K562 (cell line): ENCODE results near the gene CSAD. TPM values are rescaled to one million over a fixed set of nuclear protein-coding genes. Genes with fewer than 3 reads are reported as not detected.

Experiments used
- ATF7 ChIP-seq: fragments of 450-650 bp; IDR thresholded peaks from 2 replicates; pipeline ENCODE4 v1.7.1; 2014; ENCODE audit warnings: mild to moderate bottlenecking, moderate library complexity
- ESRRA ChIP-seq: fragments of 450-650 bp; IDR thresholded peaks from 2 replicates; pipeline ENCODE4 v1.6.1; 2014; ENCODE audit warnings: low read depth, mild to moderate bottlenecking, moderate library complexity, borderline replicate concordance
- FOXP1 ChIP-seq: sonication (generic); formaldehyde crosslinking; IDR thresholded peaks from 2 replicates; pipeline ENCODE4 v1.8.0; 2022; ENCODE audit warnings: mild to moderate bottlenecking, missing genetic modification reagents
- KDM4B ChIP-seq, 2 experiments: fragments of 450-650 bp in 1 of 2; sonication (generic) in 1 of 2; IDR thresholded peaks; 2 replicates each; pipeline ENCODE4 v1.6.1; 2016 to 2017; ENCODE audit warnings: borderline replicate concordance in 2 of 2, antibody characterized with exemption in 1 of 2, low read depth in 1 of 2, mild to moderate bottlenecking in 1 of 2
- MECOM ChIP-seq: fragments of 250-450 bp; sonication (Bioruptor Pico); IDR thresholded peaks from 2 replicates; pipeline ENCODE4 v1.8.0; 2022; ENCODE audit warnings: inconsistent platforms
- NCOR1 ChIP-seq: fragments of 450-650 bp; IDR thresholded peaks from 2 replicates; pipeline ENCODE4 v1.6.1; 2016; ENCODE audit warnings: mild to moderate bottlenecking, moderate library complexity
- SP2 ChIP-seq: IDR thresholded peaks from 2 replicates; pipeline ENCODE4 v1.6.1; 2011; ENCODE audit warnings: mild to moderate bottlenecking, low read depth, low read length, moderate library complexity; ENCODE audit not compliant: poor library complexity, severe bottlenecking; ENCODE audit errors: extremely low read depth
- TBL1XR1 ChIP-seq, 2 experiments: IDR thresholded peaks; 2 replicates each; pipeline ENCODE4 v1.6.1; 2012; ENCODE audit warnings: improper control_type of control experiment in 2 of 2, low read length in 2 of 2, mild to moderate bottlenecking in 1 of 2
- U2AF1 ChIP-seq: fragments of 200-400 bp; formaldehyde crosslinking; optimal IDR thresholded peaks from 2 replicates; pipeline ENCODE3; 2017; ENCODE audit warnings: mild to moderate bottlenecking, low read depth, low read length, moderate library complexity
- ZNF444 ChIP-seq: fragments of 250-450 bp; sonication (Bioruptor Pico); IDR thresholded peaks from 2 replicates; pipeline ENCODE4 v1.4.0; 2020; ENCODE audit warnings: mild to moderate bottlenecking, moderate library complexity
- ZNF699 ChIP-seq: fragments of 250-450 bp; sonication (Bioruptor Pico); IDR thresholded peaks from 2 replicates; pipeline ENCODE4 v1.8.0; 2021; ENCODE audit warnings: mild to moderate bottlenecking, moderate library complexity; ENCODE audit not compliant: insufficient replicate concordance
- ZNF707 ChIP-seq: fragments of 250-450 bp; sonication (Bioruptor Pico); conservative IDR thresholded peaks from 2 replicates; pipeline ENCODE4 v1.8.0; 2022; ENCODE audit warnings: inconsistent platforms, mild to moderate bottlenecking, moderate library complexity
- polyA plus RNA-seq, 8 experiments: library from polyadenylated mRNA; depleted of rRNA in 4 of 8; stranded (reverse) in 5 of 8; unstranded in 3 of 8; fragments of >200 nt; fragmentation: Nextera tagmentation in 2 of 8; fragmentation: Illumina TruSeq in 1 of 8; extraction: Ambion mirVana in 2 of 8; extraction: Trizol in 1 of 8; gene quantifications; 2 replicates each; pipeline versions ENCODE4 v1.2.1 to v1.2.3, GENCODE V29; 2011 to 2014; ENCODE audit warnings: inconsistent platforms in 1 of 8, missing spikeins in 1 of 8
- total RNA-seq, 7 experiments: library from RNA; depleted of rRNA in 6 of 7; stranded (reverse); fragments of >200 nt in 6 of 7; fragmentation: Illumina TruSeq in 2 of 7; extraction: Trizol in 2 of 7; gene quantifications; 2 replicates each; pipeline versions ENCODE4 v1.2.1 to v1.2.3, GENCODE V29; 2011 to 2021; ENCODE audit warnings: low replicate concordance in 1 of 7
- TF ChIP-seq, protein P1 (sequence below), 2 experiments: fragments of 200-800 bp in 1 of 2; sonication (Bioruptor generic) in 1 of 2; sonication (generic) in 1 of 2; formaldehyde crosslinking in 1 of 2; IDR thresholded peaks in 1 of 2; conservative IDR thresholded peaks in 1 of 2; 2 replicates each; pipeline versions ENCODE4 v1.5.0 to v1.6.1; 2016 to 2020; ENCODE audit warnings: missing compliant biosample characterization in 1 of 2, missing genetic modification characterization in 1 of 2, missing genetic modification reagents in 1 of 2
- TF ChIP-seq, protein P2 (sequence below): fragments of 450-650 bp; IDR thresholded peaks from 2 replicates; pipeline ENCODE4 v1.6.1; 2016
- TF ChIP-seq, protein P3 (sequence below): fragments of 250-450 bp; sonication (Bioruptor Pico); IDR thresholded peaks from 2 replicates; pipeline ENCODE4 v1.5.1; 2021; ENCODE audit warnings: mild to moderate bottlenecking
- TF ChIP-seq, protein P4 (sequence below): sonication (generic); formaldehyde crosslinking; IDR thresholded peaks from 2 replicates; pipeline ENCODE4 v1.8.0; 2022; ENCODE audit warnings: mild to moderate bottlenecking, missing genetic modification reagents, borderline replicate concordance
- TF ChIP-seq, protein P5 (sequence below): fragments of 450-650 bp; IDR thresholded peaks from one replicate; pipeline ENCODE4 v1.6.1; 2018; ENCODE audit warnings: mild to moderate bottlenecking, moderate library complexity; ENCODE audit not compliant: partially characterized antibody

Gene CSAD
- total and polyA plus RNA-seq, 9 of the 15 experiments (the other 6 are each of a cell fraction or from before 2014, with no cell fraction given): 1.8 to 19.6 (median 8.1) TPM

DNA sequence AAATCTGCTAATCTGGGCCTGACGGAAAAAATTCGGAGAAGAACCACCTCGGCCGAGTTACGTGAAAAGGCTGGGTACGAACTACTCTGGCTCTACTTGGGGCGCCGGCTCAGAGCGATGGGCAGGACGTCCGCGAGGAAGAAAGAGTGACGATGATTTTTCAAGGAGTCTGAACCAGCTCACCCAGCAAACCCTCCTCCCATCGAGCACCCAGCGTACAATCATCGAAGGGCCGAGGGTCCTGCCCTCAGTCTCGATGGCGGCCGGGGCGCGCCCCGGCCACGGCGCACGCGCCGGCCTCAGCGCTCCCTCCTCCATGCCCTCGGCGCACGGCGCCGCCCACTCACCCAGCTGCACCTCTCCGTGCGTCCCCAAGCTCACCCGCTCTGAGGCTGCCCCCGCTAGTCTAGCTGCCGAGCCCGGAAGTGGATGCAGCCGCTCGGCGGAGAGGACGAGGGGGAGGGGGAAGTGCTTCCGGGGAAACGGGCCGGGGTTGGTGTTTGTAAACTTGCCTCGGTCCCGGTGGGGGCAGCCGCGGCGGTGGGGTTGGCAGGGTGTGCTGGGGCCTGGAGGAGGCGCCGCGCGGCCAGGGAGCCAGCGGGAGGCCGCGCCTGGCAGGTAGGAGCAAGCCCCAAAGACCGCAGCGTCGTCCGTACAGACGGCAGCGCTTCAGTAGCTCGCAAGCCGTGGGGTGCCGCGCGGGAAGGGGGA is at the start of gene CSAD, which contains the start of gene ZNF740 (continued):
- TF ChIP-seq, protein P1, sequence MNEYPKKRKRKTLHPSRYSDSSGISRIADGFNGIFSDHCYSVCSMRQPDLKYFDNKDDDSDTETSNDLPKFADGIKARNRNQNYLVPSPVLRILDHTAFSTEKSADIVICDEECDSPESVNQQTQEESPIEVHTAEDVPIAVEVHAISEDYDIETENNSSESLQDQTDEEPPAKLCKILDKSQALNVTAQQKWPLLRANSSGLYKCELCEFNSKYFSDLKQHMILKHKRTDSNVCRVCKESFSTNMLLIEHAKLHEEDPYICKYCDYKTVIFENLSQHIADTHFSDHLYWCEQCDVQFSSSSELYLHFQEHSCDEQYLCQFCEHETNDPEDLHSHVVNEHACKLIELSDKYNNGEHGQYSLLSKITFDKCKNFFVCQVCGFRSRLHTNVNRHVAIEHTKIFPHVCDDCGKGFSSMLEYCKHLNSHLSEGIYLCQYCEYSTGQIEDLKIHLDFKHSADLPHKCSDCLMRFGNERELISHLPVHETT (CRISPR knock-in tag; conservative IDR thresholded peaks at IDR 0.05 in 1 of 2, IDR thresholded peaks at IDR 0.05 in 1 of 2): peak in 1 of 2 experiments; percentile 98; a peak in 2 of 4 replicates
- TF ChIP-seq NCOR1: peak; percentile 60
- TF ChIP-seq, protein P2, sequence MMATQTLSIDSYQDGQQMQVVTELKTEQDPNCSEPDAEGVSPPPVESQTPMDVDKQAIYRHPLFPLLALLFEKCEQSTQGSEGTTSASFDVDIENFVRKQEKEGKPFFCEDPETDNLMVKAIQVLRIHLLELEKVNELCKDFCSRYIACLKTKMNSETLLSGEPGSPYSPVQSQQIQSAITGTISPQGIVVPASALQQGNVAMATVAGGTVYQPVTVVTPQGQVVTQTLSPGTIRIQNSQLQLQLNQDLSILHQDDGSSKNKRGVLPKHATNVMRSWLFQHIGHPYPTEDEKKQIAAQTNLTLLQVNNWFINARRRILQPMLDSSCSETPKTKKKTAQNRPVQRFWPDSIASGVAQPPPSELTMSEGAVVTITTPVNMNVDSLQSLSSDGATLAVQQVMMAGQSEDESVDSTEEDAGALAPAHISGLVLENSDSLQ: peak; percentile 51; the same call in 1 of the 2 replicates
- no peak for TF ChIP-seq ZNF699 (CRISPR knock-in tag)
- TF ChIP-seq, protein P3, sequence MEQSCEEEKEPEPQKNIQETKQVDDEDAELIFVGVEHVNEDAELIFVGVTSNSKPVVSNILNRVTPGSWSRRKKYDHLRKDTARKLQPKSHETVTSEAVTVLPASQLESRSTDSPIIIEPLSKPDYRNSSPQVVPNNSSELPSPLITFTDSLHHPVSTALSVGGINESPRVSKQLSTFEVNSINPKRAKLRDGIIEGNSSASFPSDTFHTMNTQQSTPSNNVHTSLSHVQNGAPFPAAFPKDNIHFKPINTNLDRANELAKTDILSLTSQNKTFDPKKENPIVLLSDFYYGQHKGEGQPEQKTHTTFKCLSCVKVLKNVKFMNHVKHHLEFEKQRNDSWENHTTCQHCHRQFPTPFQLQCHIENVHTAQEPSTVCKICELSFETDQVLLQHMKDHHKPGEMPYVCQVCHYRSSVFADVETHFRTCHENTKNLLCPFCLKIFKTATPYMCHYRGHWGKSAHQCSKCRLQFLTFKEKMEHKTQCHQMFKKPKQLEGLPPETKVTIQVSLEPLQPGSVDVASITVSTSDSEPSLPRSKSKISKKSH (CRISPR knock-in tag): no peak
- TF ChIP-seq MECOM (CRISPR knock-in tag): no peak
- peak; percentile 75 for TF ChIP-seq ATF7
- TF ChIP-seq TBL1XR1 (IDR thresholded peaks at IDR 0.05; ENCODE audit: low read length in 2 of 2): peak in 1 of 2 experiments; percentile 48; a peak in 3 of 4 replicates
- TF ChIP-seq KDM4B (IDR thresholded peaks at IDR 0.05; ENCODE audit: borderline replicate concordance in 2 of 2, low read depth in 1 of 2): peak in 1 of 2 experiments; percentile 99; a peak in 2 of 4 replicates
- no peak for TF ChIP-seq SP2
- TF ChIP-seq, protein P4, sequence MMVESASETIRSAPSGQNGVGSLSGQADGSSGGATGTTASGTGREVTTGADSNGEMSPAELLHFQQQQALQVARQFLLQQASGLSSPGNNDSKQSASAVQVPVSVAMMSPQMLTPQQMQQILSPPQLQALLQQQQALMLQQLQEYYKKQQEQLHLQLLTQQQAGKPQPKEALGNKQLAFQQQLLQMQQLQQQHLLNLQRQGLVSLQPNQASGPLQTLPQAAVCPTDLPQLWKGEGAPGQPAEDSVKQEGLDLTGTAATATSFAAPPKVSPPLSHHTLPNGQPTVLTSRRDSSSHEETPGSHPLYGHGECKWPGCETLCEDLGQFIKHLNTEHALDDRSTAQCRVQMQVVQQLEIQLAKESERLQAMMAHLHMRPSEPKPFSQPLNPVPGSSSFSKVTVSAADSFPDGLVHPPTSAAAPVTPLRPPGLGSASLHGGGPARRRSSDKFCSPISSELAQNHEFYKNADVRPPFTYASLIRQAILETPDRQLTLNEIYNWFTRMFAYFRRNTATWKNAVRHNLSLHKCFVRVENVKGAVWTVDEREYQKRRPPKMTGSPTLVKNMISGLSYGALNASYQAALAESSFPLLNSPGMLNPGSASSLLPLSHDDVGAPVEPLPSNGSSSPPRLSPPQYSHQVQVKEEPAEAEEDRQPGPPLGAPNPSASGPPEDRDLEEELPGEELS: no peak
- TF ChIP-seq FOXP1 (CRISPR knock-in tag): 0 out of 2 replicates have a peak, but pooled peaks have one; percentile 17
- TF ChIP-seq ZNF444 (CRISPR knock-in tag): peak; percentile 68
- TF ChIP-seq ZNF707 (CRISPR knock-in tag): no peak
- peak; percentile 64 for TF ChIP-seq U2AF1
- no peak; the same call in 1 of the 2 replicates for TF ChIP-seq ESRRA
- TF ChIP-seq, protein P5, sequence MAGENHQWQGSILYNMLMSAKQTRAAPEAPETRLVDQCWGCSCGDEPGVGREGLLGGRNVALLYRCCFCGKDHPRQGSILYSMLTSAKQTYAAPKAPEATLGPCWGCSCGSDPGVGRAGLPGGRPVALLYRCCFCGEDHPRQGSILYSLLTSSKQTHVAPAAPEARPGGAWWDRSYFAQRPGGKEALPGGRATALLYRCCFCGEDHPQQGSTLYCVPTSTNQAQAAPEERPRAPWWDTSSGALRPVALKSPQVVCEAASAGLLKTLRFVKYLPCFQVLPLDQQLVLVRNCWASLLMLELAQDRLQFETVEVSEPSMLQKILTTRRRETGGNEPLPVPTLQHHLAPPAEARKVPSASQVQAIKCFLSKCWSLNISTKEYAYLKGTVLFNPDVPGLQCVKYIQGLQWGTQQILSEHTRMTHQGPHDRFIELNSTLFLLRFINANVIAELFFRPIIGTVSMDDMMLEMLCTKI: no peak
